ENCODE results near the gene TMIGD1.
A peak's percentile ranks its signal among the peaks of the same experiment; 100 is the strongest.

The TMIGD1 gene

DNA sequence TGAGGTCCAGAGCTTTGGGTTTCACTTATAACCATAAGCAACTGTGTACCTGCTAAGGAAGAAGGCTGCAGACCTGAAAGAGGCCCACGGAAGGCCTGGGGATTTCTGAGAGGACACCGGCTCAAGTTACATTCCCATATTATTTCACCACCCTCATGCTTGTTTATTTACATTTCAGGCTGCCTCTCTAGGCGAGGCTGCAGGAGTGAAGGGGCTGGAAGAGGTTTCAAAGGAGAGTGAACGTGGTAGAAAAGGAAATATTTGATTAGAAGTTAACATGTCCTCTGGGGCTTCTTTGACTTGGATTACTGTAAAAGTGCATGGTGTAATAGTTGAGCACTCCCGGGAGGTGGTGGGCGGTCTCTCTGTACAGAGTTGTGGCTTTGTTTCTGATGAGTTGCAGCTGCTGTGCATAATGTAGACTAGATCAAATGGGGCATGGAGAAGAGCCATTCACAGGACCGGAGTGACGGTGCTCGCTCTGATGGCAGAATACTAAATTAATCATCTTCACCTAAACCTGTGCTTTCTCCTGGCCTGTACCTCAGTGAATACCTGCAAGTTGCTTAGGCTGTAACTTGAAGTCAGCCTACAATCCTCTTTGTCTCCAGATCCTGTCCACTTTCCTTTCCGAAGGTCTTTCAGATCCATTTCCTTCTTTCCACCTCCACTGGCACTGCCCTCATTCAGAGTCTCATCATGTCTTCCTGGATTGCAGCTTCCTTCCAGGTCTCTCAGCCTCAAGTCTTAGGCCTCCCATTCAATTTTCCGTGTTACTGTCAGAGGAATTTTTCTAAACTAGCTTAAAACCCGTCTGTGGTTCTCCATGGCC lies 43.0 kb upstream of the TMIGD1 start:
- DNase-seq (ENCODE audit: extremely low spot score) = peak; percentile 30
- CTCF ChIA-PET = interaction anchor here (0.7 kb wide), 1 partner anchor 35 kb away, joined by 3 read pairs; no protein-coding TSS in a partner anchor

DNA sequence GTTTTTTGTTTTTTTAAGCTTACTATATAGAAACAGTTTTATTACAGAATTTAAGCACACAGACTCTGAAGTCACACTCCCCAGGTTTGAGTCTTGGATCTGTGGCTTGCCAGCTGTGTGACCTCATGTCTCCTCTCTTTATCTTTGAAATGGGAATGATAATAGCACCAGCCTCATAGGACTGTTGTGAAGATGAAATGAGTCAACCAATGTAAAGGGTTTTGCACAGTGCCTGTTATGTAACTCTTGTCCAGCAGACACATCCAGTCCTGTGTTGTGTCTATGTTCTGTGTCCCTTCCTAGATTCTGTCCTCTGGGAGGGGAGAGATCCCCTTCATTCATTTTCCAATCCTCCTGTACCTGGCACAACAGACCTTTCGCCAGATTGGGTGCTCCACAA lies 41.8 kb upstream of the TMIGD1 start:
- POLR2A ChIA-PET = interaction anchor here (1.5 kb wide), 1 partner anchor 101 kb away, joined by 5 read pairs; the partner anchor contains the start of gene GOSR1
- DNase-seq (ENCODE audit: extremely low spot score) = no peak

More for the DNA sequence above, 43.0 kb upstream of the TMIGD1 start:
- TF ChIP-seq ZNF384 (IDR thresholded peaks at IDR 0.05) (no peak), NFRKB (IDR thresholded peaks at IDR 0.05) (no peak), L3MBTL2 (conservative IDR thresholded peaks at IDR 0.05) (no peak), HDGF (IDR thresholded peaks at IDR 0.05; ENCODE audit: borderline replicate concordance) (no peak), FOXM1 (IDR thresholded peaks at IDR 0.05; ENCODE audit: borderline replicate concordance) (no peak), ARNT (IDR thresholded peaks at IDR 0.05) (no peak), LEF1 (IDR thresholded peaks at IDR 0.05; ENCODE audit: borderline replicate concordance) (no peak)
- POLR2A ChIA-PET = interaction anchor here (0.7 to 1.5 kb wide), 2 partner anchors 100 kb away, joined by 5 to 7 read pairs; partner anchors contain the start of gene GOSR1

DNA sequence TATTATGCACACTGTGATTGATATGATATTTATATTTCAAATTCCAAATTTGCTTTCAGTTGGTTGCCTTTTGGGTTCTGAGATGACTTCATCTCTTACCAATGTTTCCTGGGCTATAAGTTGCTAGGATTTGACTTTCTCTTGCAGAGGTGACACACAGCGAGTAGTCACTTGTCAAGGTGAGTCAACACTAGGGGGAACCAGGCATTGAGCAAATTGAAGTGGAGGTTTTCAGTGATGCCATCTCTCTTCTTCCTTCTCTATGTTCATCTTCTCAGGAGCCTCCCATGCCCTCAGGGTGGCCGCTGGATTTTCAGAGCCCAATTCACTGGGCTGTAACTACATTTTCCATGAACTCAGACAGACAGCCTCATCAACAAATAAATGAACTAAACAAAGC lies 38.9 kb upstream of the TMIGD1 start:
- DNase-seq (ENCODE audit: extremely low spot score) = no peak
- TF ChIP-seq CTBP1 (IDR thresholded peaks at IDR 0.05; ENCODE audit: borderline replicate concordance) (no peak), L3MBTL2 (conservative IDR thresholded peaks at IDR 0.05) (no peak), SUZ12 (IDR thresholded peaks at IDR 0.05) (no peak), SP1 (IDR thresholded peaks at IDR 0.05) (no peak), BHLHE40 (IDR thresholded peaks at IDR 0.05; ENCODE audit: borderline replicate concordance) (no peak), TARDBP (IDR thresholded peaks at IDR 0.05) (no peak), HDGF (IDR thresholded peaks at IDR 0.05; ENCODE audit: borderline replicate concordance) (no peak), LEF1 (IDR thresholded peaks at IDR 0.05; ENCODE audit: borderline replicate concordance) (no peak), NFRKB (IDR thresholded peaks at IDR 0.05) (no peak)
- TF ChIP-seq, protein P1, sequence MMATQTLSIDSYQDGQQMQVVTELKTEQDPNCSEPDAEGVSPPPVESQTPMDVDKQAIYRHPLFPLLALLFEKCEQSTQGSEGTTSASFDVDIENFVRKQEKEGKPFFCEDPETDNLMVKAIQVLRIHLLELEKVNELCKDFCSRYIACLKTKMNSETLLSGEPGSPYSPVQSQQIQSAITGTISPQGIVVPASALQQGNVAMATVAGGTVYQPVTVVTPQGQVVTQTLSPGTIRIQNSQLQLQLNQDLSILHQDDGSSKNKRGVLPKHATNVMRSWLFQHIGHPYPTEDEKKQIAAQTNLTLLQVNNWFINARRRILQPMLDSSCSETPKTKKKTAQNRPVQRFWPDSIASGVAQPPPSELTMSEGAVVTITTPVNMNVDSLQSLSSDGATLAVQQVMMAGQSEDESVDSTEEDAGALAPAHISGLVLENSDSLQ (IDR thresholded peaks at IDR 0.05) = no peak
- CTCF ChIA-PET = interaction anchor here (0.6 kb wide), 1 partner anchor 23 kb away, joined by 4 read pairs; no protein-coding TSS in a partner anchor
- POLR2A ChIA-PET = no interaction called here

More for the DNA sequence above, 41.8 kb upstream of the TMIGD1 start:
- no peak for TF ChIP-seq ELF4 (IDR thresholded peaks at IDR 0.05)
- no peak for TF ChIP-seq HDGF (IDR thresholded peaks at IDR 0.05; ENCODE audit: borderline replicate concordance)
- TF ChIP-seq SUZ12 (IDR thresholded peaks at IDR 0.05) = no peak
- no peak for TF ChIP-seq FOXK2 (IDR thresholded peaks at IDR 0.05)
- TF ChIP-seq BHLHE40 (IDR thresholded peaks at IDR 0.05; ENCODE audit: borderline replicate concordance) = no peak
- TF ChIP-seq, protein P1 (IDR thresholded peaks at IDR 0.05) = no peak
- no peak for TF ChIP-seq FOXA1 (IDR thresholded peaks at IDR 0.05)
- TF ChIP-seq SP1 (IDR thresholded peaks at IDR 0.05) = no peak
- no peak for TF ChIP-seq FOXM1 (IDR thresholded peaks at IDR 0.05; ENCODE audit: borderline replicate concordance)
- no peak for TF ChIP-seq NFRKB (IDR thresholded peaks at IDR 0.05)
- no peak for TF ChIP-seq ZNF384 (IDR thresholded peaks at IDR 0.05)
- no peak for TF ChIP-seq L3MBTL2 (conservative IDR thresholded peaks at IDR 0.05)
- no peak for TF ChIP-seq CTBP1 (IDR thresholded peaks at IDR 0.05; ENCODE audit: borderline replicate concordance)
- no peak for TF ChIP-seq ARNT (IDR thresholded peaks at IDR 0.05)
- no peak for TF ChIP-seq LEF1 (IDR thresholded peaks at IDR 0.05; ENCODE audit: borderline replicate concordance)
- TF ChIP-seq TARDBP (IDR thresholded peaks at IDR 0.05) = no peak
- CTCF ChIA-PET = no interaction called here

DNA sequence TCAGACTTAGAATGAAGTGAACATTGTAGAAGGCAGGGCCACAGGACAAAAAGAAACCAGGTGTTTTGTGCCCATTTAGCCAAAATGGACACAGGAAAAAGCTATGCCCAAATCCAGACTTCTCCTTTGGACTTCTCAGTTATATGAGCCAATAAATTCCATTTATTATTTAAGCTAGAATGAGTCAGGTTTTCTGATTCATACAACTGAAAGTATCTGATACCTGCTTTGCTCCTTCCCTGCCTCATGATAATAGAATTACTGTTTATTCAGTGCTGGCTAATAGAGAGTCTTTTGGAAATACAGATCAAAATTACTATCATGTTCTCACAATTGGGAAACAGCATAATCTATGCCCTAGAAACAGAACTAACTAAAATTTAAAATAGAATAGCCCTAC lies 36.1 kb upstream of the TMIGD1 start:
- TF ChIP-seq BHLHE40 (IDR thresholded peaks at IDR 0.05; ENCODE audit: borderline replicate concordance) = no peak
- no peak for TF ChIP-seq FOXA1 (IDR thresholded peaks at IDR 0.05)
- no peak for TF ChIP-seq TARDBP (IDR thresholded peaks at IDR 0.05)
- TF ChIP-seq LEF1 (IDR thresholded peaks at IDR 0.05; ENCODE audit: borderline replicate concordance) = no peak
- no peak for TF ChIP-seq ELF4 (IDR thresholded peaks at IDR 0.05)
- TF ChIP-seq ARNT (IDR thresholded peaks at IDR 0.05) = no peak
- no peak for TF ChIP-seq ZNF384 (IDR thresholded peaks at IDR 0.05)
- TF ChIP-seq NFRKB (IDR thresholded peaks at IDR 0.05) = no peak
- TF ChIP-seq CTBP1 (IDR thresholded peaks at IDR 0.05; ENCODE audit: borderline replicate concordance) = no peak
- no peak for TF ChIP-seq L3MBTL2 (conservative IDR thresholded peaks at IDR 0.05)
- TF ChIP-seq SP1 (IDR thresholded peaks at IDR 0.05) = no peak
- no peak for TF ChIP-seq SUZ12 (IDR thresholded peaks at IDR 0.05)
- TF ChIP-seq, protein P1 (IDR thresholded peaks at IDR 0.05) = no peak
- no peak for TF ChIP-seq FOXM1 (IDR thresholded peaks at IDR 0.05; ENCODE audit: borderline replicate concordance)
- TF ChIP-seq HDGF (IDR thresholded peaks at IDR 0.05; ENCODE audit: borderline replicate concordance) = no peak
- TF ChIP-seq FOXK2 (IDR thresholded peaks at IDR 0.05) = no peak
- CTCF ChIA-PET = no interaction called here
- POLR2A ChIA-PET = no interaction called here
- no peak for DNase-seq (ENCODE audit: extremely low spot score)

DNA sequence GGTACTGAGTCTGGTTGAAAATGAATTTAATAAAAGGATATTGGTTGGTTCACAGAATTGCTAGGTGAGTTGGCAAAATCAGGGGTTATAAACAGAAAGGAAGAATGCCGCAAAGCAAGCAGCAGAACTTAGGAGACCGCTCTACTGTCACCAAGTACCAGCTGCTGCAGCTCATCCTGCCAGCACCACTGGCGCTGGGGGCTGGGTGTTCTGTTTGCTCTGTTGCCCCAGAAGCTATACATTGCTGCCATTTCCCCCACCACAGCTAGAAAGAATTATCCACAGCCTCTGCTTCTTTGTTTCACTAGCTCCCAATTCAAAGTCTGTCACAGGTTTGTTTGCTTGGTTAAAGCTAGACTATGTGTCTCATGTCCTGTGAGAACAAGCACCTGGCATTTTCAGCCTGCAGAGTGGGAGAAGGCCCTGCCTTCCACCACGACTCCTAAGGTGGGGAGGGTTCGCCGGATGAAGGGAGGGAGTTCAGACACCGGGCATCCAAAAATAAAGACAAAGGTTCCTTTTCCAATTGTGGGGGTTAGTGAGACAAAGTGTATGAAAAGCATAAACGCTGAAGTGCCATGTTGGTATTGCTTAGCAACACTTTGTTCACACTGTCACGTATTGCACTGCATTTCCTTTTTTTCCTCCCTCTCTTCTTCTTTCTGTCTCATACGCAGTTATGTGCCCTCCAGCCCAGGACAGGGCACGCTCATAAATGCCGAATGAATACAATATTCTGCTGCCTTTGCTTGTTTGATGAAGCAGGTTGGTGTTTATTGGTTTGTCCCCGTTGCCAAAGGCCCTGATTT lies 35.3 kb upstream of the TMIGD1 start:
- DNase-seq (ENCODE audit: extremely low spot score) = no peak
- POLR2A ChIA-PET = no interaction called here
- TF ChIP-seq L3MBTL2 (conservative IDR thresholded peaks at IDR 0.05) = no peak
- CTCF ChIA-PET = no interaction called here
